Uterus (tissue), 4 donors: Measurements from ENCODE around the gene NUP153. TPM values are rescaled to one million over a fixed set of nuclear protein-coding genes. Genes with fewer than 3 reads are reported as not detected.

Source experiments
- DNase-seq, 2 donors: peaks; one replicate each; pipeline ENCODE4 v3.0.0-alpha.2; 2019 to 2020
- H3K27ac ChIP-seq, 2 donors: fragments of 200-600 bp; sonication (generic); 1 replicate in 1 of 2; 2 replicates in 1 of 2; pipeline ENCODE4 v1.5.1; 2016 to 2018
- H3K27me3 ChIP-seq, 2 donors: fragments of 200-600 bp; sonication (generic); one replicate each; pipeline ENCODE4 v1.5.1; 2018 to 2019; ENCODE audit warnings: control low read depth in 1 of 2
- H3K36me3 ChIP-seq, 2 donors: fragments of 200-600 bp; sonication (generic); one replicate each; pipeline ENCODE4 v1.5.1; 2019; ENCODE audit warnings: control low read depth in 1 of 2
- H3K4me1 ChIP-seq, 2 donors: fragments of 200-600 bp; sonication (generic); one replicate each; pipeline ENCODE4 v1.5.1; 2018 to 2019; ENCODE audit warnings: control low read depth in 1 of 2
- H3K4me3 ChIP-seq, 2 donors: fragments of 200-600 bp; sonication (generic); 1 replicate in 1 of 2; 2 replicates in 1 of 2; pipeline ENCODE4 v1.5.1; 2018 to 2019; ENCODE audit warnings: mild to moderate bottlenecking in 1 of 2
- H3K9me3 ChIP-seq, 2 donors: fragments of 200-600 bp; sonication (generic); one replicate each; pipeline ENCODE4 v1.5.1; 2019; ENCODE audit warnings: control low read depth in 1 of 2
- CTCF ChIP-seq, 4 experiments: fragments of 200-600 bp in 2 of 4; fragments of 450-650 bp in 2 of 4; sonication (generic) in 2 of 4; IDR thresholded peaks; one replicate each; pipeline ENCODE4 v1.5.1; 2016 to 2019; ENCODE audit warnings: antibody characterized with exemption in 4 of 4, mild to moderate bottlenecking in 2 of 4, moderate library complexity in 1 of 4
- POLR2A ChIP-seq, 2 donors: fragments of 450-650 bp; IDR thresholded peaks; one replicate each; pipeline ENCODE4 v1.6.1; 2016; ENCODE audit warnings: antibody characterized with exemption in 2 of 2, mild to moderate bottlenecking in 1 of 2, moderate library complexity in 1 of 2
- intact Hi-C: fragments of 100-400 bp; cut with DNase I; formaldehyde crosslinking; loops from one replicate; pipeline ENCODE4 v1.15.1; 2023; ENCODE audit warnings: low total_unique reads
- total RNA-seq, 4 donors: library from RNA; depleted of rRNA in 3 of 4; stranded (reverse); fragments of >200 nt in 3 of 4; gene quantifications; one replicate each; pipeline versions ENCODE4 v1.1.0 to v1.2.4, GENCODE V29; 2014 to 2023
- donor health status: DM: yes; HTN: yes; CAD: no.

NUP153 gene
- total RNA-seq, 4 donors from 2014 or later: 14.1 to 55.1 (median 48.4) TPM

GRCh38 chr6:17640477-17640917 is 66.2 kb downstream of the NUP153 start:
- H3K4me3 ChIP-seq: no peak overlapping the region
- no peaks in the 10 kb centered on the region for H3K36me3 ChIP-seq
- DNase-seq: no peak
- no peaks in the 10 kb centered on the region for H3K9me3 ChIP-seq
- H3K4me1 ChIP-seq: no peaks in the 10 kb centered on the region
- H3K27me3 ChIP-seq: no peaks in the 10 kb centered on the region
- no peak overlapping the region for H3K27ac ChIP-seq
- intact Hi-C loops: no loop called here
- TF ChIP-seq POLR2A (IDR thresholded peaks at IDR 0.05): no peak
- no peak for TF ChIP-seq CTCF (IDR thresholded peaks at IDR 0.05)

- TF ChIP-seq POLR2A (IDR thresholded peaks at IDR 0.05) (no peak), CTCF (IDR thresholded peaks at IDR 0.05) (no peak)
- no peak overlapping the region for H3K4me3 ChIP-seq
- DNase-seq: no peak
- H3K27me3 ChIP-seq: no peaks in the 10 kb centered on the region
- no peaks in the 10 kb centered on the region for H3K36me3 ChIP-seq
- H3K27ac ChIP-seq: no peak overlapping the region
- H3K9me3 ChIP-seq: no peaks in the 10 kb centered on the region
- no peaks in the 10 kb centered on the region for H3K4me1 ChIP-seq
- intact Hi-C loops: no loop called here
These were observed 68.5 kb downstream of the NUP153 start for GRCh38 chr6:17638212-17638715.

- Histone ChIP-seq H3K36me3 (no peaks in the 10 kb centered on the region), H3K4me1 (no peaks in the 10 kb centered on the region), H3K27me3 (no peaks in the 10 kb centered on the region), H3K4me3 (no peak overlapping the region), H3K9me3 (no peaks in the 10 kb centered on the region), H3K27ac (no peak overlapping the region)
- TF ChIP-seq POLR2A (IDR thresholded peaks at IDR 0.05) (no peak), CTCF (IDR thresholded peaks at IDR 0.05) (no peak)
- DNase-seq: no peak
- intact Hi-C loops: no loop called here
These were observed 71.2 kb downstream of the NUP153 start for GRCh38 chr6:17635568-17635967.

GRCh38 chr6:17633465-17634188 is 73.1 kb downstream of the NUP153 start:
- Histone ChIP-seq H3K4me1 (no peaks in the 10 kb centered on the region), H3K36me3 (no peaks in the 10 kb centered on the region), H3K9me3 (no peaks in the 10 kb centered on the region), H3K27ac (no peak overlapping the region), H3K4me3 (no peak overlapping the region), H3K27me3 (no peaks in the 10 kb centered on the region)
- intact Hi-C loops: no loop called here
- no peak for DNase-seq
- TF ChIP-seq CTCF (IDR thresholded peaks at IDR 0.05) (no peak), POLR2A (IDR thresholded peaks at IDR 0.05) (no peak)

GRCh38 chr6:17632934-17633333 is 73.8 kb downstream of the NUP153 start:
- H3K27ac ChIP-seq: no peak overlapping the region
- no peak overlapping the region for H3K4me3 ChIP-seq
- H3K9me3 ChIP-seq: no peaks in the 10 kb centered on the region
- H3K27me3 ChIP-seq: no peaks in the 10 kb centered on the region
- intact Hi-C loops: no loop called here
- no peaks in the 10 kb centered on the region for H3K36me3 ChIP-seq
- no peaks in the 10 kb centered on the region for H3K4me1 ChIP-seq
- TF ChIP-seq POLR2A (IDR thresholded peaks at IDR 0.05): no peak
- TF ChIP-seq CTCF (IDR thresholded peaks at IDR 0.05): no peak
- DNase-seq: no peak
